HEK293 (cell line): ENCODE measurements around the gene RGS7BP.

Experiments
- CTCF ChIA-PET: fragments of 350-600 bp; formaldehyde crosslinking; extraction: SDS; loops from one replicate; lab custom pipeline; 2021; ENCODE audit warnings: antibody characterized with exemption; lab: Yijun Ruan, JAX
- POLR2A ChIA-PET: fragments of 300-600 bp; formaldehyde crosslinking; extraction: SDS; loops from one replicate; lab custom pipeline; 2020; ENCODE audit warnings: antibody characterized with exemption, inconsistent platforms; lab: Yijun Ruan, JAX
- H3K27ac ChIP-seq: fragments of 200-500 bp; sonication (Bioruptor generic); 2 replicates; pipeline ENCODE4 v1.5.1; 2014; ENCODE audit warnings: low read depth, low read length, control low read depth, inconsistent platforms; ENCODE audit errors: extremely low read depth
- H3K36me3 ChIP-seq, 2 experiments: fragments of 200-500 bp in 1 of 2; sonication (Bioruptor generic) in 1 of 2; 1 replicate in 1 of 2; 2 replicates in 1 of 2; pipeline ENCODE4 v1.5.1; 2014 to 2017; ENCODE audit warnings: inconsistent platforms in 2 of 2, low read length in 2 of 2; ENCODE audit not compliant: control insufficient read depth in 2 of 2, insufficient read depth in 1 of 2
- H3K4me1 ChIP-seq: fragments of 200-500 bp; sonication (Bioruptor generic); 2 replicates; pipeline ENCODE4 v1.5.1; 2014; ENCODE audit warnings: mild to moderate bottlenecking, low read length, inconsistent platforms; ENCODE audit not compliant: control insufficient read depth, insufficient read depth
- H3K4me3 ChIP-seq: 2 replicates; pipeline ENCODE4 v1.5.1; 2011; ENCODE audit warnings: low read depth, mild to moderate bottlenecking, control low read depth, low read length, moderate library complexity
- H3K9me3 ChIP-seq: fragments of 200-500 bp; sonication (Bioruptor generic); 2 replicates; pipeline ENCODE4 v1.5.1; 2014; ENCODE audit warnings: low read depth, low read length, inconsistent platforms; ENCODE audit not compliant: control insufficient read depth, insufficient read depth
- GFI1B ChIP-seq: fragments of 450-650 bp; formaldehyde crosslinking; IDR thresholded peaks from 2 replicates; pipeline ENCODE4 v1.5.1; 2016; ENCODE audit warnings: missing biosample characterization, missing genetic modification characterization
- HOXC10 ChIP-seq: sonication (generic); formaldehyde crosslinking; IDR thresholded peaks from 2 replicates; pipeline ENCODE4 v1.8.1; 2023; ENCODE audit warnings: mild to moderate bottlenecking, missing genetic modification reagents
- HOXD13 ChIP-seq: sonication (generic); formaldehyde crosslinking; IDR thresholded peaks from 2 replicates; pipeline ENCODE4 v1.8.0; 2022; ENCODE audit warnings: missing genetic modification reagents, borderline replicate concordance
- KLF16 ChIP-seq: fragments of 450-650 bp; formaldehyde crosslinking; IDR thresholded peaks from 2 replicates; pipeline ENCODE4 v1.5.1; 2017; ENCODE audit warnings: missing biosample characterization, missing genetic modification characterization
- MYNN ChIP-seq: fragments of 450-650 bp; formaldehyde crosslinking; IDR thresholded peaks from 2 replicates; pipeline ENCODE4 v1.5.1; 2016; ENCODE audit warnings: missing biosample characterization, missing genetic modification characterization, borderline replicate concordance
- PRDM1 ChIP-seq: fragments of 450-650 bp; formaldehyde crosslinking; IDR thresholded peaks from 2 replicates; pipeline ENCODE4; 2016; ENCODE audit warnings: missing biosample characterization, missing genetic modification characterization
- WT1 ChIP-seq: fragments of 450-650 bp; formaldehyde crosslinking; IDR thresholded peaks from 2 replicates; pipeline ENCODE4 v1.5.1; 2016; ENCODE audit warnings: missing biosample characterization, missing genetic modification characterization
- ZBTB26 ChIP-seq: fragments of 450-650 bp; formaldehyde crosslinking; optimal IDR thresholded peaks from 2 replicates; pipeline ENCODE3; 2016; ENCODE audit warnings: missing biosample characterization, mild to moderate bottlenecking, missing genetic modification characterization
- ZNF132 ChIP-seq: fragments of 450-650 bp; formaldehyde crosslinking; IDR thresholded peaks from 2 replicates; pipeline ENCODE4 v1.5.1; 2017; ENCODE audit warnings: missing biosample characterization, missing genetic modification characterization, borderline replicate concordance
- ZNF266 ChIP-seq: fragments of 450-650 bp; formaldehyde crosslinking; IDR thresholded peaks from 2 replicates; pipeline ENCODE4 v1.5.1; 2016; ENCODE audit warnings: missing biosample characterization, missing genetic modification characterization, low read depth
- ZNF274 ChIP-seq, 2 experiments: fragments of 200-500 bp in 1 of 2; fragments of 450-650 bp in 1 of 2; sonication (Bioruptor generic) in 1 of 2; formaldehyde crosslinking in 1 of 2; IDR thresholded peaks; 2 replicates each; pipeline versions ENCODE4 v1.5.1 to v1.6.1; 2014 to 2016; ENCODE audit warnings: borderline replicate concordance in 1 of 2, inconsistent platforms in 1 of 2, low read length in 1 of 2, missing biosample characterization in 1 of 2, missing genetic modification characterization in 1 of 2
- ZNF280D ChIP-seq: fragments of 450-650 bp; formaldehyde crosslinking; IDR thresholded peaks from 2 replicates; pipeline ENCODE4 v1.5.1; 2016; ENCODE audit warnings: missing biosample characterization, missing genetic modification characterization
- ZNF341 ChIP-seq: fragments of 450-650 bp; formaldehyde crosslinking; IDR thresholded peaks from 2 replicates; pipeline ENCODE4; 2016; ENCODE audit warnings: low read depth, missing biosample characterization, missing genetic modification characterization
- ZNF362 ChIP-seq: fragments of 450-650 bp; formaldehyde crosslinking; IDR thresholded peaks from 2 replicates; pipeline ENCODE4 v1.5.1; 2016; ENCODE audit warnings: missing biosample characterization, missing genetic modification characterization
- ZNF514 ChIP-seq: fragments of 450-650 bp; formaldehyde crosslinking; IDR thresholded peaks from 2 replicates; pipeline ENCODE4 v1.5.1; 2016; ENCODE audit warnings: missing biosample characterization, missing genetic modification characterization
- ZNF529 ChIP-seq: fragments of 450-650 bp; formaldehyde crosslinking; IDR thresholded peaks from 2 replicates; pipeline ENCODE4 v1.5.1; 2017; ENCODE audit warnings: missing genetic modification characterization, missing biosample characterization; ENCODE audit not compliant: insufficient replicate concordance
- ZNF548 ChIP-seq: fragments of 450-650 bp; formaldehyde crosslinking; IDR thresholded peaks from 2 replicates; pipeline ENCODE4 v1.5.1; 2016; ENCODE audit warnings: missing biosample characterization, missing genetic modification characterization
- ZNF561 ChIP-seq: fragments of 450-650 bp; IDR thresholded peaks from 2 replicates; pipeline ENCODE4 v1.5.1; 2018; ENCODE audit warnings: missing biosample characterization, missing genetic modification characterization, borderline replicate concordance
- ZNF571 ChIP-seq: fragments of 450-650 bp; formaldehyde crosslinking; IDR thresholded peaks from 2 replicates; pipeline ENCODE4 v1.5.0; 2017; ENCODE audit warnings: missing biosample characterization, missing genetic modification characterization
- ZNF600 ChIP-seq: fragments of 450-650 bp; formaldehyde crosslinking; IDR thresholded peaks from 2 replicates; pipeline ENCODE4 v1.5.1; 2016; ENCODE audit warnings: missing biosample characterization, missing genetic modification characterization
- ZNF623 ChIP-seq: fragments of 450-650 bp; formaldehyde crosslinking; IDR thresholded peaks from 2 replicates; pipeline ENCODE4 v1.5.1; 2016; ENCODE audit warnings: missing biosample characterization, missing genetic modification characterization
- ZNF624 ChIP-seq: fragments of 450-650 bp; formaldehyde crosslinking; IDR thresholded peaks from 2 replicates; pipeline ENCODE4 v1.5.1; 2017; ENCODE audit warnings: missing biosample characterization, missing genetic modification characterization
- ZNF654 ChIP-seq: fragments of 450-650 bp; formaldehyde crosslinking; IDR thresholded peaks from 2 replicates; pipeline ENCODE4 v1.5.1; 2016; ENCODE audit warnings: low read depth, missing biosample characterization, missing genetic modification characterization
- ZNF701 ChIP-seq: fragments of 450-650 bp; formaldehyde crosslinking; IDR thresholded peaks from 2 replicates; pipeline ENCODE4 v1.5.1; 2016; ENCODE audit warnings: missing biosample characterization, missing genetic modification characterization
- ZNF704 ChIP-seq: fragments of 450-650 bp; formaldehyde crosslinking; IDR thresholded peaks from 2 replicates; pipeline ENCODE4 v1.5.1; 2016; ENCODE audit warnings: missing biosample characterization, missing genetic modification characterization
- ZNF707 ChIP-seq: fragments of 450-650 bp; formaldehyde crosslinking; IDR thresholded peaks from 2 replicates; pipeline ENCODE4 v1.5.1; 2016; ENCODE audit warnings: missing biosample characterization, missing genetic modification characterization
- ZNF843 ChIP-seq: fragments of 450-650 bp; formaldehyde crosslinking; IDR thresholded peaks from 2 replicates; pipeline ENCODE4 v1.5.1; 2016; ENCODE audit warnings: missing biosample characterization, missing genetic modification characterization
- ZSCAN23 ChIP-seq: fragments of 450-650 bp; formaldehyde crosslinking; IDR thresholded peaks from 2 replicates; pipeline ENCODE4 v1.5.1; 2016; ENCODE audit warnings: missing biosample characterization, missing genetic modification characterization
- TF ChIP-seq, protein P1 (sequence below): fragments of 450-650 bp; IDR thresholded peaks from 2 replicates; pipeline ENCODE4 v1.5.1; 2018; ENCODE audit warnings: missing biosample characterization, missing genetic modification characterization

The RGS7BP gene

DNA sequence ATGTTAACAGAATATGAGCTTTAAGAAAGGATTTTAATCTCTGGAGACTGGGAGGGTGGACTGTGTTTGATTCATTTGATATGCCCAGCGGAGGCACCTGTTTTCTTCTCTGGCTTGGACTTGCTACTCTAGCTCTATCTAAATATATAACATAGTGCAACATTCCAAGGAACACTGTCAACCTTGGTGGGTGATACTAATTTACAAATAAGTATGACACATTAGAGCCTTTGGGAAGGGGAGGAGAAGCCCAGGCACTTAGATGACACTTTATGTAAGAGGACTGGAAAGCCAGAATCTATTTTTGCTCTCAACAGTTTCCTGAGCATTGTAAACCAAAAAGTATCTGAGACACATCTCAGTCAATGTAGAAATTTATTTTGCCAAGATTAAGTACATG, 101.1 kb downstream of the RGS7BP start:
- ChIA-PET CTCF (interaction anchor here (0.6 to 1.2 kb wide), 2 partner anchors 72 to 459 kb away, joined by 3 read pairs; no protein-coding TSS in a partner anchor), POLR2A (no interaction called here)
- Histone ChIP-seq H3K27ac (no peak overlapping the region), H3K4me3 (no peak overlapping the region), H3K9me3 (no peaks in the 10 kb centered on the region), H3K4me1 (no peaks in the 10 kb centered on the region), H3K36me3 (no peaks in the 10 kb centered on the region)
- no peak for TF ChIP-seq ZNF266 (tag by site-specific recombination)
- no peak for TF ChIP-seq ZNF132 (tag by site-specific recombination)
- no peak for TF ChIP-seq ZSCAN23 (tag by site-specific recombination)
- TF ChIP-seq ZNF514 = no peak
- TF ChIP-seq ZNF704 = no peak
- no peak for TF ChIP-seq HOXC10
- no peak for TF ChIP-seq ZNF701 (tag by site-specific recombination)
- no peak for TF ChIP-seq ZNF280D (tag by site-specific recombination)
- no peak for TF ChIP-seq ZNF529
- TF ChIP-seq WT1 (tag by site-specific recombination) = no peak
- no peak for TF ChIP-seq PRDM1
- no peak for TF ChIP-seq KLF16 (tag by site-specific recombination)
- TF ChIP-seq ZNF548 = no peak
- TF ChIP-seq ZNF600 (tag by site-specific recombination) = no peak
- TF ChIP-seq, protein P1, sequence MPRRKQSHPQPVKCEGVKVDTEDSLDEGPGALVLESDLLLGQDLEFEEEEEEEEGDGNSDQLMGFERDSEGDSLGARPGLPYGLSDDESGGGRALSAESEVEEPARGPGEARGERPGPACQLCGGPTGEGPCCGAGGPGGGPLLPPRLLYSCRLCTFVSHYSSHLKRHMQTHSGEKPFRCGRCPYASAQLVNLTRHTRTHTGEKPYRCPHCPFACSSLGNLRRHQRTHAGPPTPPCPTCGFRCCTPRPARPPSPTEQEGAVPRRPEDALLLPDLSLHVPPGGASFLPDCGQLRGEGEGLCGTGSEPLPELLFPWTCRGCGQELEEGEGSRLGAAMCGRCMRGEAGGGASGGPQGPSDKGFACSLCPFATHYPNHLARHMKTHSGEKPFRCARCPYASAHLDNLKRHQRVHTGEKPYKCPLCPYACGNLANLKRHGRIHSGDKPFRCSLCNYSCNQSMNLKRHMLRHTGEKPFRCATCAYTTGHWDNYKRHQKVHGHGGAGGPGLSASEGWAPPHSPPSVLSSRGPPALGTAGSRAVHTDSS (tag by site-specific recombination) = no peak
- no peak for TF ChIP-seq ZNF571 (tag by site-specific recombination)
- no peak for TF ChIP-seq MYNN (tag by site-specific recombination)
- no peak for TF ChIP-seq ZNF274 (IDR thresholded peaks at IDR 0.05; ENCODE audit: low read length)
- no peak for TF ChIP-seq ZNF274 (tag by site-specific recombination; IDR thresholded peaks at IDR 0.05; ENCODE audit: borderline replicate concordance)

GRCh38 chr5:64612344-64612961, 106.6 kb downstream of the RGS7BP start:
- POLR2A ChIA-PET = no interaction called here
- CTCF ChIA-PET = interaction anchor here (0.5 to 6.4 kb wide), 37 partner anchors 10 to 1211 kb away, joined by 3 to 91 read pairs (median 3); partner anchors contain the start of genes CWC27 and SREK1IP1
- Histone ChIP-seq H3K9me3 (no peaks in the 10 kb centered on the region), H3K4me3 (no peak overlapping the region), H3K4me1 (no peaks in the 10 kb centered on the region), H3K36me3 (no peaks in the 10 kb centered on the region), H3K27ac (no peak overlapping the region)
- TF ChIP-seq ZNF623 (tag by site-specific recombination) (no peak), ZBTB26 (tag by site-specific recombination) (no peak), ZNF362 (tag by site-specific recombination) (peak; percentile 46; the same call in 1 of the 2 replicates), ZNF561 (tag by site-specific recombination) (no peak), ZNF701 (tag by site-specific recombination) (no peak), ZNF707 (no peak), ZNF341 (tag by site-specific recombination) (no peak), ZNF654 (tag by site-specific recombination) (peak; percentile 77), HOXD13 (CRISPR knock-in tag) (no peak), GFI1B (no peak), ZNF624 (no peak), ZNF843 (no peak), HOXC10 (no peak)
